OCI-LY1 (cell line): ENCODE data around the gene CBFA2T3.
A peak's percentile ranks its signal among the peaks of the same experiment; 100 is the strongest.

Experiments used
- H2AFZ ChIP-seq: fragments of 200-600 bp; sonication (generic), shearing (Covaris generic); 2 replicates; pipeline ENCODE4 v1.6.0; 2014; ENCODE audit warnings: antibody characterized with exemption, mild to moderate bottlenecking, low read length
- H3F3A ChIP-seq: fragments of 200-600 bp; sonication (generic), shearing (Covaris generic); 2 replicates; pipeline ENCODE4 v1.6.0; 2014; ENCODE audit warnings: mild to moderate bottlenecking, antibody characterized with exemption, low read length, moderate library complexity; ENCODE audit not compliant: insufficient read depth
- H3K27ac ChIP-seq: fragments of 200-600 bp; sonication (generic); 2 replicates; pipeline ENCODE4 v1.5.1; 2014; ENCODE audit warnings: low read length, mixed run types, mild to moderate bottlenecking, low read depth; ENCODE audit not compliant: poor library complexity, severe bottlenecking
- H3K27me3 ChIP-seq: fragments of 200-600 bp; sonication (generic); 2 replicates; pipeline ENCODE4 v1.6.0; 2014; ENCODE audit warnings: antibody characterized with exemption, mild to moderate bottlenecking, low read length, moderate library complexity; ENCODE audit not compliant: insufficient read depth
- H3K36me3 ChIP-seq: fragments of 200-600 bp; sonication (generic); 2 replicates; pipeline ENCODE4 v1.6.1; 2014; ENCODE audit warnings: mild to moderate bottlenecking, antibody characterized with exemption, low read length, moderate library complexity, mixed read lengths; ENCODE audit not compliant: insufficient read depth
- H3K4me1 ChIP-seq: fragments of 200-600 bp; sonication (generic); 2 replicates; pipeline ENCODE4 v1.5.1; 2014; ENCODE audit warnings: mild to moderate bottlenecking, low read length, moderate library complexity; ENCODE audit not compliant: insufficient read depth, severe bottlenecking
- H3K4me2 ChIP-seq: fragments of 200-600 bp; sonication (generic), shearing (Covaris generic); 2 replicates; pipeline ENCODE4 v1.6.1; 2014; ENCODE audit warnings: low read length
- H3K4me3 ChIP-seq: fragments of 200-600 bp; sonication (generic); 2 replicates; pipeline ENCODE4 v1.5.1; 2014; ENCODE audit warnings: low read length, low read depth, mild to moderate bottlenecking, mixed read lengths; ENCODE audit not compliant: poor library complexity, severe bottlenecking
- H3K79me2 ChIP-seq: fragments of 200-600 bp; shearing (Covaris generic); 2 replicates; pipeline ENCODE4 v1.6.1; 2016; ENCODE audit warnings: mixed run types, low read length, mixed read lengths; ENCODE audit not compliant: insufficient read depth
- H3K9ac ChIP-seq: fragments of 200-600 bp; sonication (generic), shearing (Covaris generic); 2 replicates; pipeline ENCODE4 v1.6.1; 2014; ENCODE audit warnings: mild to moderate bottlenecking, low read length, mixed read lengths
- H3K9me2 ChIP-seq: fragments of 200-600 bp; sonication (generic), shearing (Covaris generic); 2 replicates; pipeline ENCODE4 v1.6.1; 2014; ENCODE audit warnings: low read depth, mild to moderate bottlenecking, low read length, mixed read lengths
- H3K9me3 ChIP-seq: fragments of 200-600 bp; shearing (Covaris generic); 2 replicates; pipeline ENCODE4 v1.6.1; 2014; ENCODE audit warnings: low read length, mixed read lengths
- H4K20me1 ChIP-seq: fragments of 200-600 bp; sonication (generic), shearing (Covaris generic); 2 replicates; pipeline ENCODE4 v1.6.0; 2016; ENCODE audit warnings: mild to moderate bottlenecking, low read length; ENCODE audit not compliant: insufficient read depth
- CTCF ChIP-seq: fragments of 200-600 bp; sonication (generic), shearing (Covaris generic); IDR thresholded peaks from 2 replicates; pipeline ENCODE4 v1.5.1; 2017; ENCODE audit warnings: mild to moderate bottlenecking, antibody characterized with exemption, low read length, moderate library complexity, mixed read lengths
- EZH2 ChIP-seq: fragments of 200-600 bp; sonication (generic), shearing (Covaris generic); IDR thresholded peaks from 2 replicates; pipeline ENCODE4 v1.8.0; 2017; ENCODE audit warnings: borderline replicate concordance, mixed run types, mild to moderate bottlenecking, antibody characterized with exemption, low read length, moderate library complexity, mixed read lengths

CBFA2T3 gene

GRCh38 chr16:88943741-88944140 is 33.3 kb downstream of the CBFA2T3 start:
- Histone ChIP-seq H3K27me3 (no peaks in the 10 kb centered on the region), H3K4me2 (peak overlapping the region; percentile 60; the same call in 1 of the 2 replicates), H3K79me2 (no peaks in the 10 kb centered on the region), H3K4me1 (peaks cover 43% of the 10 kb centered on the region), H3F3A (peaks cover 5% of the 10 kb centered on the region; the same call in 1 of the 2 replicates), H3K27ac (peak overlapping the region; percentile 90), H2AFZ (no peak overlapping the region), H4K20me1 (no peaks in the 10 kb centered on the region), H3K9me3 (no peaks in the 10 kb centered on the region), H3K4me3 (no peak overlapping the region), H3K9ac (peak overlapping the region; percentile 41; the same call in 1 of the 2 replicates), H3K9me2 (no peaks in the 10 kb centered on the region), H3K36me3 (no peaks in the 10 kb centered on the region; the same call in 1 of the 2 replicates)
- no peak for TF ChIP-seq EZH2
- no peak for TF ChIP-seq CTCF

- peaks cover under 1% of the 10 kb centered on the region; the same call in 1 of the 2 replicates for H3K36me3 ChIP-seq
- H3K79me2 ChIP-seq: no peaks in the 10 kb centered on the region
- peaks cover 47% of the 10 kb centered on the region for H3K4me1 ChIP-seq
- H3K4me3 ChIP-seq: peak overlapping the region; percentile 33
- peak overlapping the region; percentile 60 for H3K4me2 ChIP-seq
- no peaks in the 10 kb centered on the region for H3K9me3 ChIP-seq
- H3K9ac ChIP-seq: peak overlapping the region; percentile 41; the same call in 1 of the 2 replicates
- peaks cover 5% of the 10 kb centered on the region; the same call in 1 of the 2 replicates for H3F3A ChIP-seq
- H3K27me3 ChIP-seq: peaks cover under 1% of the 10 kb centered on the region; the same call in 1 of the 2 replicates
- TF ChIP-seq EZH2 (no peak), CTCF (no peak)
- no peak overlapping the region for H2AFZ ChIP-seq
- no peaks in the 10 kb centered on the region for H3K9me2 ChIP-seq
- H4K20me1 ChIP-seq: no peaks in the 10 kb centered on the region
- H3K27ac ChIP-seq: peak overlapping the region; percentile 90
These were observed 33.8 kb downstream of the CBFA2T3 start for GRCh38 chr16:88943131-88943664.

- Histone ChIP-seq H3K9me3 (no peaks in the 10 kb centered on the region), H3K79me2 (no peaks in the 10 kb centered on the region), H3K4me2 (peak overlapping the region; percentile 60), H3K36me3 (peaks cover 11% of the 10 kb centered on the region), H2AFZ (no peak overlapping the region), H3K27ac (peak overlapping the region; percentile 90), H3K9ac (peak overlapping the region; percentile 41), H3F3A (peaks cover 5% of the 10 kb centered on the region; the same call in 1 of the 2 replicates), H4K20me1 (no peaks in the 10 kb centered on the region), H3K9me2 (no peaks in the 10 kb centered on the region), H3K27me3 (peaks cover 7% of the 10 kb centered on the region; the same call in 1 of the 2 replicates), H3K4me1 (peaks cover 53% of the 10 kb centered on the region), H3K4me3 (peak overlapping the region; percentile 33)
- TF ChIP-seq EZH2 (no peak), CTCF (peak; percentile 50; the same call in 1 of the 2 replicates)
These were observed 34.8 kb downstream of the CBFA2T3 start for GRCh38 chr16:88941913-88942909.
